ENCODE data around the gene BICD2.

Gene BICD2

DNA sequence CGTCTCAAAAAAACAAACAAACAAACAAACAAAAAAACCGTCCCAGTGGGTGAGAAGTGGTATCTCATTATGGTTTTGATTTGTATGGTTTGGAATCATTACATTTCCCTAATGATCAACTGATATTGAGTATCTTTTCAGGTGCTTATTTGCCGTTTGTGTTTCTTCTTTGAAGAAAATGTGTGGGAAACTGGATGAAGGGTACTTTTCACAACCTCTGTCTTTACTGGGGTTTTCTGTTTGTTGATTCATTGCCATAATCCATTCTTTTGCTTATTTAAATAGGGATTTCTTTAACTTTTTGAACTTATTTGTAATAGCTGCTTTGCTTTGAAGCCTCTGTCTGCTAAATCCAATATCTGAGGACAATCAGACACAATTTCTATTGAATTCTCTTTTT is 9.2 kb upstream of the BICD2 start:
- Histone ChIP-seq H3K36me3 (ENCODE audit: control insufficient read depth, low read length) (no peaks in the 10 kb centered on the region), H4K20me1 (ENCODE audit: control insufficient read depth, insufficient read depth, low read depth, low read length) (no peaks in the 10 kb centered on the region), H3F3A (ENCODE audit: control insufficient read depth, insufficient read depth) (no peaks in the 10 kb centered on the region), H3K27me3 (ENCODE audit: control insufficient read depth, low read length) (no peaks in the 10 kb centered on the region; the same call in 1 of the 2 replicates), H3K79me2 (ENCODE audit: control insufficient read depth, low read length) (no peaks in the 10 kb centered on the region), H3K4me2 (ENCODE audit: low read length) (no peak overlapping the region), H3K9me3 (ENCODE audit: control insufficient read depth, insufficient read depth, low read length) (no peaks in the 10 kb centered on the region), H3K9me2 (replicated peaks; ENCODE audit: control insufficient read depth, low read length) (no peaks in the 10 kb centered on the region), H3K4me1 (ENCODE audit: control insufficient read depth, low read length) (peaks cover 10% of the 10 kb centered on the region), H3K4me3 (ENCODE audit: low read length) (no peak overlapping the region), H3K27ac (ENCODE audit: low read depth, low read length) (no peak overlapping the region)
- TF ChIP-seq, protein P1, sequence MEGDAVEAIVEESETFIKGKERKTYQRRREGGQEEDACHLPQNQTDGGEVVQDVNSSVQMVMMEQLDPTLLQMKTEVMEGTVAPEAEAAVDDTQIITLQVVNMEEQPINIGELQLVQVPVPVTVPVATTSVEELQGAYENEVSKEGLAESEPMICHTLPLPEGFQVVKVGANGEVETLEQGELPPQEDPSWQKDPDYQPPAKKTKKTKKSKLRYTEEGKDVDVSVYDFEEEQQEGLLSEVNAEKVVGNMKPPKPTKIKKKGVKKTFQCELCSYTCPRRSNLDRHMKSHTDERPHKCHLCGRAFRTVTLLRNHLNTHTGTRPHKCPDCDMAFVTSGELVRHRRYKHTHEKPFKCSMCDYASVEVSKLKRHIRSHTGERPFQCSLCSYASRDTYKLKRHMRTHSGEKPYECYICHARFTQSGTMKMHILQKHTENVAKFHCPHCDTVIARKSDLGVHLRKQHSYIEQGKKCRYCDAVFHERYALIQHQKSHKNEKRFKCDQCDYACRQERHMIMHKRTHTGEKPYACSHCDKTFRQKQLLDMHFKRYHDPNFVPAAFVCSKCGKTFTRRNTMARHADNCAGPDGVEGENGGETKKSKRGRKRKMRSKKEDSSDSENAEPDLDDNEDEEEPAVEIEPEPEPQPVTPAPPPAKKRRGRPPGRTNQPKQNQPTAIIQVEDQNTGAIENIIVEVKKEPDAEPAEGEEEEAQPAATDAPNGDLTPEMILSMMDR (IDR thresholded peaks at IDR 0.05; ENCODE audit: low read depth, low read length, poor library complexity, severe bottlenecking): no peak
- TF ChIP-seq EZH2phosphoT487 (IDR thresholded peaks at IDR 0.05; ENCODE audit: borderline replicate concordance, low read length): no peak

DNA sequence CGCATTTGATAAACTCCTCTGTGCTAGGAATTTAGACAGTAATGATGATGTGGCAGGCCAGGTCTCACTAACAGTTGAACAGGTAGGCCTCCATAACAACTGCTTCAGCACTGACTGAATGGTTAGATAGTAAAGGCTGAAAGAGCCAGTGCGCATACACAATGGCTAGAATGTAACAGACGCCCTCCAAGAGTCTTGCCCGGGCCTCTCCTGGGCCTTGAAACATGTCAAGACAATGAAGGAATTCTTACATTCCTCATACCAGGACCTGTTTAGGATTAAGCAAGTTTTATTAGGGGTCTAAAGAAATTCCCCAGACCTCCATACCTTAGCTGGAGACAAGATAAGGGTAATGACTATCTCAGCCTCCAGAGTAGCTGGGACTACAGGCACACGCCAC is 6.7 kb upstream of the BICD2 start:
- Histone ChIP-seq H3K36me3 (ENCODE audit: control insufficient read depth, low read length) (no peaks in the 10 kb centered on the region), H3K27ac (ENCODE audit: low read depth, low read length) (no peak overlapping the region), H3K27me3 (ENCODE audit: control insufficient read depth, low read length) (no peaks in the 10 kb centered on the region; the same call in 1 of the 2 replicates), H3K4me2 (ENCODE audit: low read length) (no peak overlapping the region), H3K4me1 (ENCODE audit: control insufficient read depth, low read length) (peaks cover 10% of the 10 kb centered on the region), H3F3A (ENCODE audit: control insufficient read depth, insufficient read depth) (no peaks in the 10 kb centered on the region), H4K20me1 (ENCODE audit: control insufficient read depth, insufficient read depth, low read depth, low read length) (no peaks in the 10 kb centered on the region), H3K9me3 (ENCODE audit: control insufficient read depth, insufficient read depth, low read length) (no peaks in the 10 kb centered on the region), H3K79me2 (ENCODE audit: control insufficient read depth, low read length) (no peaks in the 10 kb centered on the region), H3K9me2 (replicated peaks; ENCODE audit: control insufficient read depth, low read length) (no peaks in the 10 kb centered on the region), H3K4me3 (ENCODE audit: low read length) (no peak overlapping the region)
- no peak for TF ChIP-seq EZH2phosphoT487 (IDR thresholded peaks at IDR 0.05; ENCODE audit: borderline replicate concordance, low read length)
- TF ChIP-seq, protein P1 (IDR thresholded peaks at IDR 0.05; ENCODE audit: low read depth, low read length, poor library complexity, severe bottlenecking): no peak

DNA sequence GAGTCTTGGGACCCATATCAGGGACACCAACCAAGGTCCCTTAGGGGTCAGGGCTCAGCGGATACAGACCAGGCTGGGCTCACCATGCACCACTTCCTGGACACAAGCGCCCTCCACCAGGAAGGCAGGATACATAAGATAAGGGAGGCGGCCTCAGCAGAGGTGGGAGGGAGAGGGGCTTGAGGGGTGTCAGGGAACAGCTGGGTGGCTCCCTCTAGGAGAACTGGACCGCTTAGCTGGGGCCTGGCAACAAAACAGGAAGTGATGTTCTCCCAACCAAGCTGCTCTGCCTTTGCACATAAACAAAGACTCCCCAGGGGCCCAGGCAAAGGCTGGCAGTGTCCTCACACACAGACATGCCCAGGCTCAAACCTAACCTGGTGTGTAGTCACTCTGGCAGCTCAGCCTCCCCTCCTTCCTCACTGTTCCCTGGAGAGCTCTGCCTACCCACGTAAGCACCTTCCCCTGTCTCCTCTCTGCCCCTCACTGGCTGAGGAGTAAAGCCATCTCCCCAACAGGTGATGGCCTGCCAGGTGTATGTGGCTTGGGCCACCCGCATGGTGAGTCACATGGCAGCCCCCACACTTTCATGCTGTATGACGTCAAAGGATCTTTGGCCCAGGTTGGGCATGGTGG is 5.8 kb upstream of the BICD2 start:
- H3K4me1 ChIP-seq (ENCODE audit: control insufficient read depth, low read length): peaks cover 18% of the 10 kb centered on the region
- no peaks in the 10 kb centered on the region for H3K36me3 ChIP-seq (ENCODE audit: control insufficient read depth, low read length)
- H3K27ac ChIP-seq (ENCODE audit: low read depth, low read length): no peak overlapping the region
- no peaks in the 10 kb centered on the region for H3F3A ChIP-seq (ENCODE audit: control insufficient read depth, insufficient read depth)
- H3K4me2 ChIP-seq (ENCODE audit: low read length): no peak overlapping the region
- TF ChIP-seq EZH2phosphoT487 (IDR thresholded peaks at IDR 0.05; ENCODE audit: borderline replicate concordance, low read length): no peak
- TF ChIP-seq, protein P1 (IDR thresholded peaks at IDR 0.05; ENCODE audit: low read depth, low read length, poor library complexity, severe bottlenecking): peak; percentile 9
- H3K9me2 ChIP-seq (replicated peaks; ENCODE audit: control insufficient read depth, low read length): no peaks in the 10 kb centered on the region
- H3K79me2 ChIP-seq (ENCODE audit: control insufficient read depth, low read length): no peaks in the 10 kb centered on the region
- H3K4me3 ChIP-seq (ENCODE audit: low read length): no peak overlapping the region
- no peaks in the 10 kb centered on the region for H4K20me1 ChIP-seq (ENCODE audit: control insufficient read depth, insufficient read depth, low read depth, low read length)
- no peaks in the 10 kb centered on the region for H3K9me3 ChIP-seq (ENCODE audit: control insufficient read depth, insufficient read depth, low read length)
- no peaks in the 10 kb centered on the region; the same call in 1 of the 2 replicates for H3K27me3 ChIP-seq (ENCODE audit: control insufficient read depth, low read length)
